Tibial nerve (tissue), 4 donors: ENCODE measurements around the gene ARFGEF3. TPM values are rescaled to one million over a fixed set of nuclear protein-coding genes. Genes with fewer than 3 reads are reported as not detected.
"Not testable (repeated sequence)": the region's sequence is repeated elsewhere in the genome, so short reads cannot be mapped to it uniquely, and the experiment has no call there.

ENCODE experiments used
- DNase-seq, 2 donors: peaks; one replicate each; pipeline ENCODE4 v3.0.0-alpha.2; 2019; ENCODE audit warnings: low spot score in 2 of 2
- H3K27ac ChIP-seq, 4 donors: fragments of 200-600 bp; sonication (generic) in 3 of 4; one replicate each; pipeline ENCODE4 v1.5.1; 2017 to 2019; ENCODE audit warnings: mild to moderate bottlenecking in 1 of 4
- H3K27me3 ChIP-seq, 2 donors: fragments of 200-600 bp; sonication (generic) in 1 of 2; one replicate each; pipeline versions ENCODE4 v1.5.1 to v1.6.0; 2017 to 2019
- H3K36me3 ChIP-seq, 3 donors: fragments of 200-600 bp; sonication (generic); one replicate each; pipeline ENCODE4 v1.5.1; 2018 to 2019
- H3K4me1 ChIP-seq, 4 donors: fragments of 200-600 bp; sonication (generic) in 3 of 4; one replicate each; pipeline ENCODE4 v1.5.1; 2017 to 2019
- H3K4me3 ChIP-seq, 4 donors: fragments of 200-600 bp; sonication (generic) in 3 of 4; one replicate each; pipeline ENCODE4 v1.5.1; 2017 to 2019; ENCODE audit warnings: mild to moderate bottlenecking in 1 of 4, moderate library complexity in 1 of 4
- H3K9me3 ChIP-seq, 4 donors: fragments of 200-600 bp; sonication (generic) in 3 of 4; one replicate each; pipeline ENCODE4 v1.5.1; 2017 to 2019
- CTCF ChIP-seq, 5 experiments: fragments of 200-600 bp in 3 of 5; fragments of 450-650 bp in 2 of 5; sonication (generic) in 3 of 5; IDR thresholded peaks; one replicate each; pipeline ENCODE4 v1.5.1; 2016 to 2019; ENCODE audit warnings: antibody characterized with exemption in 5 of 5, mild to moderate bottlenecking in 3 of 5, moderate library complexity in 2 of 5
- EP300 ChIP-seq, 2 donors: sonication (generic); formaldehyde crosslinking; IDR thresholded peaks; one replicate each; pipeline ENCODE4 v1.6.1; 2017; ENCODE audit warnings: antibody characterized with exemption in 2 of 2, mild to moderate bottlenecking in 1 of 2
- POLR2A ChIP-seq, 2 donors: fragments of 450-650 bp; IDR thresholded peaks; one replicate each; pipeline ENCODE4 v1.6.1; 2017; ENCODE audit warnings: antibody characterized with exemption in 2 of 2, mild to moderate bottlenecking in 2 of 2, moderate library complexity in 2 of 2
- whole genome bisulfite sequencing, 2 donors: methylation state at CpG; one replicate each; pipeline ENCODE4 v1.1.5; 2018; 5-methylcytosine and 5-hydroxymethylcytosine counted together
- total RNA-seq, 4 donors: library from RNA; depleted of rRNA; stranded (reverse); fragments of >200 nt; gene quantifications; one replicate each; pipeline ENCODE4 v1.1.0, GENCODE V29; 2016

The ARFGEF3 gene
- total RNA-seq, 4 donors from 2014 or later = 3.9 to 6.9 (median 5.4) TPM

GRCh38 chr6:138205437-138206094 lies 43.8 kb downstream of the ARFGEF3 start:
- TF ChIP-seq EP300 (IDR thresholded peaks at IDR 0.05) (no peak), POLR2A (IDR thresholded peaks at IDR 0.05) (no peak), CTCF (IDR thresholded peaks at IDR 0.05) (no peak)
- no peaks in the 10 kb centered on the region for H3K27me3 ChIP-seq
- H3K36me3 ChIP-seq = no peaks in the 10 kb centered on the region
- H3K9me3 ChIP-seq = no peaks in the 10 kb centered on the region
- no peak overlapping the region for H3K4me3 ChIP-seq
- no peak for DNase-seq
- WGBS, 2 donors = 80 to 88% methylated on average over 5 of the region's 5 CpGs
- no peak overlapping the region for H3K27ac ChIP-seq
- no peaks in the 10 kb centered on the region for H3K4me1 ChIP-seq

GRCh38 chr6:138206862-138207261 lies 45.1 kb downstream of the ARFGEF3 start:
- Histone ChIP-seq H3K36me3 (no peaks in the 10 kb centered on the region), H3K27me3 (no peaks in the 10 kb centered on the region), H3K4me3 (no peak overlapping the region), H3K9me3 (no peaks in the 10 kb centered on the region), H3K27ac (no peak overlapping the region), H3K4me1 (no peaks in the 10 kb centered on the region)
- no peak for DNase-seq
- TF ChIP-seq CTCF (IDR thresholded peaks at IDR 0.05) (no peak), EP300 (IDR thresholded peaks at IDR 0.05) (no peak), POLR2A (IDR thresholded peaks at IDR 0.05) (no peak)

GRCh38 chr6:138211048-138211581 lies 49.4 kb downstream of the ARFGEF3 start:
- Histone ChIP-seq H3K9me3 (no peaks in the 10 kb centered on the region), H3K27ac (no peak overlapping the region), H3K4me1 (no peaks in the 10 kb centered on the region), H3K4me3 (no peak overlapping the region), H3K27me3 (no peaks in the 10 kb centered on the region), H3K36me3 (no peaks in the 10 kb centered on the region)
- no peak for TF ChIP-seq CTCF (IDR thresholded peaks at IDR 0.05)
- no peak for DNase-seq
- 77 to 83% methylated on average over 2 of the region's 2 CpGs for WGBS, 2 donors

GRCh38 chr6:138211601-138212000 lies 49.9 kb downstream of the ARFGEF3 start:
- Histone ChIP-seq H3K27ac (no peak overlapping the region), H3K4me3 (no peak overlapping the region), H3K36me3 (no peaks in the 10 kb centered on the region), H3K9me3 (no peaks in the 10 kb centered on the region), H3K27me3 (no peaks in the 10 kb centered on the region), H3K4me1 (no peaks in the 10 kb centered on the region)
- DNase-seq = no peak
- no peak for TF ChIP-seq CTCF (IDR thresholded peaks at IDR 0.05)
- WGBS, 2 donors = 79 to 80% methylated on average over 5 of the region's 5 CpGs

GRCh38 chr6:138212530-138212929 lies 50.8 kb downstream of the ARFGEF3 start:
- not testable (repeated sequence) for DNase-seq, H3K4me1 ChIP-seq, H3K27me3 ChIP-seq, H3K9me3 ChIP-seq, H3K4me3 ChIP-seq, H3K36me3 ChIP-seq, H3K27ac ChIP-seq
- 100% methylated on average over 2 of the region's 2 CpGs for WGBS, 2 donors
